Measurements from ENCODE around the gene OR5C1. TPM values are rescaled to one million over a fixed set of nuclear protein-coding genes. Genes with fewer than 3 reads are reported as not detected.

Gene OR5C1
- total RNA-seq, 1 experiment from 2014 or later, result not detected

- DNase-seq, result no peak
- no peak overlapping the region for H4K5ac ChIP-seq (ENCODE audit: insufficient read length, low read depth, low read length)
- TF ChIP-seq CTCF (conservative IDR thresholded peaks at IDR 0.05), result no peak
- no peak overlapping the region for H4K8ac ChIP-seq (replicated peaks; ENCODE audit: insufficient read length, low read depth, low read length)
- no CpG with 5 or more reads among the region's 4 CpGs for WGBS (ENCODE audit: extremely low coverage, insufficient read length, low lambda C conversion rate)
- H2BK120ac ChIP-seq (ENCODE audit: low read depth, low read length, poor library complexity, severe bottlenecking), result no peak overlapping the region
- no peak overlapping the region for H2BK5ac ChIP-seq (ENCODE audit: insufficient read length, low read length)
- H3K4me2 ChIP-seq (ENCODE audit: insufficient read depth, insufficient read length, low read length), result no peak overlapping the region
- H2AK5ac ChIP-seq (ENCODE audit: insufficient read length, low read length), result no peak overlapping the region
- no peak overlapping the region for H2AFZ ChIP-seq (ENCODE audit: low read length)
- no peak overlapping the region for H4K91ac ChIP-seq (ENCODE audit: insufficient read length, low read depth, low read length)
- Mint-ChIP-seq H3K36me3 (ENCODE audit: insufficient read depth in 1 of 3, low read depth in 3 of 3) (peaks cover under 1 to 26% (median 11%) of the 10 kb centered on the region in 3 experiments; a peak in 3 of 7 replicates), H3K4me3 (no peak overlapping the region), H3K27me3 (ENCODE audit: low read depth) (peaks cover 1% of the 10 kb centered on the region), H3K27ac (no peak overlapping the region), H3K4me1 (no peaks in the 10 kb centered on the region), H3K9me3 (peaks cover 34 to 73% of the 10 kb centered on the region in 2 experiments)
- no peak overlapping the region for H3K9ac ChIP-seq (ENCODE audit: extremely low read depth, insufficient read length, low read length)
- no peak overlapping the region for H2BK15ac ChIP-seq (ENCODE audit: low read depth, low read length)
- no peak overlapping the region for H3K4ac ChIP-seq (ENCODE audit: low read depth, low read length)
- no peak overlapping the region for H2BK20ac ChIP-seq (ENCODE audit: low read depth, low read length, poor library complexity, severe bottlenecking)
- H3K27ac ChIP-seq (ENCODE audit: insufficient read length, low read depth, low read length), result no peak overlapping the region
- H3K18ac ChIP-seq (ENCODE audit: insufficient read length, low read depth, low read length), result no peak overlapping the region
- no peaks in the 10 kb centered on the region for H3K27me3 ChIP-seq (ENCODE audit: insufficient read depth, low read length)
- H3K9me3 ChIP-seq (ENCODE audit: control insufficient read depth, low read depth, low read length), result peaks cover 46% of the 10 kb centered on the region
- H3K23me2 ChIP-seq (ENCODE audit: insufficient read length, low read depth, low read length, poor library complexity, severe bottlenecking), result no peaks in the 10 kb centered on the region
- H3K4me1 ChIP-seq (ENCODE audit: insufficient read depth, low read length), result no peaks in the 10 kb centered on the region
- no peak overlapping the region for H3K23ac ChIP-seq (ENCODE audit: insufficient read length, low read depth, low read length)
- H3K56ac ChIP-seq (ENCODE audit: insufficient read length, low read depth, low read length), result no peak overlapping the region
- no peak overlapping the region for H3K14ac ChIP-seq (ENCODE audit: insufficient read depth, low read length)
- no peaks in the 10 kb centered on the region for H3K79me1 ChIP-seq (ENCODE audit: insufficient read depth, low read depth, low read length, poor library complexity, severe bottlenecking)
- no peak overlapping the region for H2BK12ac ChIP-seq (ENCODE audit: insufficient read length, low read depth, low read length)
- no peaks in the 10 kb centered on the region for H3K79me2 ChIP-seq (ENCODE audit: insufficient read depth, low read length)
- no peak overlapping the region for H3T11ph ChIP-seq (ENCODE audit: low read length)
- no peaks in the 10 kb centered on the region for H4K20me1 ChIP-seq (ENCODE audit: control insufficient read depth, insufficient read depth, insufficient read length)
Measured at GRCh38 chr9:122786338-122786737, 2.4 kb upstream of the OR5C1 start.

All from H9 (cell line).